Tibial artery (tissue), 4 donors: ENCODE data around the gene LILRA1.

ENCODE experiments used
- DNase-seq, 2 donors: peaks; one replicate each; pipeline ENCODE4 v3.0.0-alpha.2; 2019
- H3K27ac ChIP-seq, 2 donors: fragments of 200-600 bp; sonication (generic) in 1 of 2; 1 replicate in 1 of 2; 2 replicates in 1 of 2; pipeline ENCODE4 v1.5.1; 2018 to 2019; ENCODE audit warnings: mild to moderate bottlenecking in 1 of 2
- H3K27me3 ChIP-seq, 2 donors: fragments of 200-600 bp; sonication (generic) in 1 of 2; one replicate each; pipeline versions ENCODE4 v1.5.1 to v1.6.0; 2016 to 2019
- H3K36me3 ChIP-seq, 3 donors: fragments of 200-600 bp; sonication (generic) in 2 of 3; one replicate each; pipeline ENCODE4 v1.5.1; 2016 to 2019; ENCODE audit warnings: mild to moderate bottlenecking in 2 of 3
- H3K4me1 ChIP-seq, 4 donors: fragments of 200-600 bp; sonication (generic) in 2 of 4; 1 replicate in 3 of 4; 2 replicates in 1 of 4; pipeline ENCODE4 v1.5.1; 2016 to 2019
- H3K4me3 ChIP-seq, 2 donors: fragments of 200-600 bp; sonication (generic) in 1 of 2; 1 replicate in 1 of 2; 2 replicates in 1 of 2; pipeline ENCODE4 v1.5.1; 2018 to 2019; ENCODE audit warnings: mild to moderate bottlenecking in 2 of 2
- H3K9me3 ChIP-seq, 3 donors: fragments of 200-600 bp; sonication (generic) in 1 of 3; one replicate each; pipeline ENCODE4 v1.5.1; 2016 to 2019
- CTCF ChIP-seq, 2 experiments: fragments of 200-600 bp in 1 of 2; fragments of 450-650 bp in 1 of 2; IDR thresholded peaks; one replicate each; pipeline ENCODE4 v1.5.1; 2017 to 2019; ENCODE audit warnings: antibody characterized with exemption in 2 of 2, mild to moderate bottlenecking in 1 of 2, moderate library complexity in 1 of 2
- intact Hi-C: fragments of 100-400 bp; cut with DNase I; formaldehyde crosslinking; loops from one replicate; pipeline ENCODE4 v1.15.0; 2023; ENCODE audit warnings: low total_unique reads

LILRA1 gene

GRCh38 chr19:54608205-54608604 is 14.8 kb downstream of the LILRA1 start:
- H3K36me3 ChIP-seq: no peaks in the 10 kb centered on the region
- H3K27ac ChIP-seq: no peak overlapping the region
- intact Hi-C loops: no loop called here
- H3K4me3 ChIP-seq: no peak overlapping the region
- peaks cover 0 to 8% (median 3%) of the 10 kb centered on the region in 3 donors for H3K9me3 ChIP-seq
- no peaks in the 10 kb centered on the region for H3K27me3 ChIP-seq
- H3K4me1 ChIP-seq: no peaks in the 10 kb centered on the region
- DNase-seq: no peak
- TF ChIP-seq CTCF (IDR thresholded peaks at IDR 0.05): no peak

GRCh38 chr19:54608792-54609191 is 15.4 kb downstream of the LILRA1 start:
- Histone ChIP-seq H3K36me3 (no peaks in the 10 kb centered on the region), H3K9me3 (peaks cover 0 to 8% (median 3%) of the 10 kb centered on the region in 3 donors), H3K27me3 (no peaks in the 10 kb centered on the region), H3K4me3 (no peak overlapping the region), H3K27ac (no peak overlapping the region), H3K4me1 (no peaks in the 10 kb centered on the region)
- DNase-seq: no peak
- intact Hi-C loops: no loop called here
- no peak for TF ChIP-seq CTCF (IDR thresholded peaks at IDR 0.05)

GRCh38 chr19:54609356-54609791 is 15.9 kb downstream of the LILRA1 start:
- intact Hi-C loops: no loop called here
- TF ChIP-seq CTCF (IDR thresholded peaks at IDR 0.05): no peak
- Histone ChIP-seq H3K27ac (no peak overlapping the region), H3K36me3 (no peaks in the 10 kb centered on the region), H3K4me1 (no peaks in the 10 kb centered on the region), H3K4me3 (no peak overlapping the region), H3K9me3 (peaks cover 0 to 8% (median 3%) of the 10 kb centered on the region in 3 donors), H3K27me3 (no peaks in the 10 kb centered on the region)
- DNase-seq: no peak

GRCh38 chr19:54612428-54612827 is 19.0 kb downstream of the LILRA1 start:
- no peak for TF ChIP-seq CTCF (IDR thresholded peaks at IDR 0.05)
- no peaks in the 10 kb centered on the region for H3K9me3 ChIP-seq
- no peaks in the 10 kb centered on the region for H3K27me3 ChIP-seq
- no peak overlapping the region for H3K27ac ChIP-seq
- no peak overlapping the region for H3K4me3 ChIP-seq
- intact Hi-C loops: no loop called here
- no peak for DNase-seq
- no peaks in the 10 kb centered on the region for H3K36me3 ChIP-seq
- H3K4me1 ChIP-seq: no peaks in the 10 kb centered on the region

GRCh38 chr19:54614726-54615125 is 21.3 kb downstream of the LILRA1 start:
- Histone ChIP-seq H3K4me1 (no peaks in the 10 kb centered on the region), H3K36me3 (no peaks in the 10 kb centered on the region), H3K4me3 (no peak overlapping the region), H3K27ac (no peak overlapping the region), H3K9me3 (no peaks in the 10 kb centered on the region), H3K27me3 (no peaks in the 10 kb centered on the region)
- no peak for TF ChIP-seq CTCF (IDR thresholded peaks at IDR 0.05)
- no peak for DNase-seq
- intact Hi-C loops: no loop called here

- TF ChIP-seq CTCF (IDR thresholded peaks at IDR 0.05): no peak
- H3K27me3 ChIP-seq: no peaks in the 10 kb centered on the region
- no peaks in the 10 kb centered on the region for H3K4me1 ChIP-seq
- intact Hi-C loops: no loop called here
- no peak overlapping the region for H3K27ac ChIP-seq
- no peak overlapping the region for H3K4me3 ChIP-seq
- H3K36me3 ChIP-seq: no peaks in the 10 kb centered on the region
- no peaks in the 10 kb centered on the region for H3K9me3 ChIP-seq
- DNase-seq: no peak
These were observed 22.6 kb downstream of the LILRA1 start for GRCh38 chr19:54616057-54616456.
